ENCODE data around the gene ZBTB17. TPM values are rescaled to one million over a fixed set of nuclear protein-coding genes. Genes with fewer than 3 reads are reported as not detected.
A peak's percentile ranks its signal among the peaks of the same experiment; 100 is the strongest.
"Not testable (repeated sequence)": the region's sequence is repeated elsewhere in the genome, so short reads cannot be mapped to it uniquely, and the experiment has no call there.

ZBTB17 gene
- total and polyA plus RNA-seq, 7 donors: 17.4 to 38.7 (median 24.3) TPM

GRCh38 chr1:15900662-15901279 is 75.1 kb downstream of the ZBTB17 start:
- H3K27ac ChIP-seq: no peak overlapping the region
- DNase-seq: no peak
- H3K27me3 ChIP-seq: no peaks in the 10 kb centered on the region
- WGBS, 2 donors: 87 to 89% methylated on average over 8 of the region's 8 CpGs
- TF ChIP-seq CTCF (IDR thresholded peaks at IDR 0.05) (no peak), POLR2AphosphoS5 (IDR thresholded peaks at IDR 0.05) (no peak), POLR2A (IDR thresholded peaks at IDR 0.05) (no peak), EP300 (IDR thresholded peaks at IDR 0.05) (no peak)
- intact Hi-C loops (cut with DNase I): no loop called here
- H3K9me3 ChIP-seq: no peaks in the 10 kb centered on the region
- no peak overlapping the region for H3K4me3 ChIP-seq
- peaks cover 0 to 9% (median 0%) of the 10 kb centered on the region in 4 donors for H3K36me3 ChIP-seq
- peaks cover 0 to 32% (median 18%) of the 10 kb centered on the region in 4 donors for H3K4me1 ChIP-seq

- H3K27me3 ChIP-seq: no peaks in the 10 kb centered on the region
- intact Hi-C loops (cut with DNase I): loop anchor here (5.0 kb wide), 1 partner anchor 48 kb away; no protein-coding TSS in a partner anchor
- TF ChIP-seq EP300 (IDR thresholded peaks at IDR 0.05): no peak
- TF ChIP-seq CTCF (IDR thresholded peaks at IDR 0.05): no peak
- TF ChIP-seq POLR2A (IDR thresholded peaks at IDR 0.05): no peak
- TF ChIP-seq POLR2AphosphoS5 (IDR thresholded peaks at IDR 0.05): no peak
- H3K4me3 ChIP-seq: no peak overlapping the region
- H3K9me3 ChIP-seq: no peaks in the 10 kb centered on the region
- peaks cover 0 to 47% (median 32%) of the 10 kb centered on the region in 4 donors for H3K4me1 ChIP-seq
- no peak for DNase-seq
- WGBS, 2 donors: 90 to 94% methylated on average over 9 of the region's 9 CpGs
- peak overlapping the region in 1 of 4 donors; percentile 34 for H3K27ac ChIP-seq
- H3K36me3 ChIP-seq: no peaks in the 10 kb centered on the region
These were observed 76.6 kb downstream of the ZBTB17 start for GRCh38 chr1:15899266-15899665.

GRCh38 chr1:15896841-15897610 is 78.9 kb downstream of the ZBTB17 start:
- H3K36me3 ChIP-seq, H3K4me3 ChIP-seq, DNase-seq, H3K9me3 ChIP-seq, H3K27me3 ChIP-seq, H3K27ac ChIP-seq: not testable (repeated sequence)
- peaks cover 0 to 53% (median 50%) of the 10 kb centered on the region in 4 donors for H3K4me1 ChIP-seq
- intact Hi-C loops (cut with DNase I): loop anchor here (5.0 kb wide), 1 partner anchor 50 kb away; no protein-coding TSS in a partner anchor
- 93 to 95% methylated on average over 20 of the region's 20 CpGs for WGBS, 2 donors

- H3K9me3 ChIP-seq: no peaks in the 10 kb centered on the region
- no peaks in the 10 kb centered on the region for H3K27me3 ChIP-seq
- peak overlapping the region; percentile 73 to 79 (median 76) for H3K27ac ChIP-seq
- TF ChIP-seq CTCF (IDR thresholded peaks at IDR 0.05) (no peak), EP300 (IDR thresholded peaks at IDR 0.05) (no peak), POLR2A (IDR thresholded peaks at IDR 0.05) (no peak), POLR2AphosphoS5 (IDR thresholded peaks at IDR 0.05) (peak; percentile 84 to 95 (median 92))
- intact Hi-C loops (cut with DNase I): loop anchor here (5.0 kb wide), 1 partner anchor 52 kb away; no protein-coding TSS in a partner anchor
- peaks cover 0 to 51% (median 50%) of the 10 kb centered on the region in 4 donors for H3K4me1 ChIP-seq
- H3K36me3 ChIP-seq: no peaks in the 10 kb centered on the region
- DNase-seq: no peak
- H3K4me3 ChIP-seq: no peak overlapping the region
These were observed 80.7 kb downstream of the ZBTB17 start for GRCh38 chr1:15895233-15895632.

GRCh38 chr1:15892857-15893599 is 82.9 kb downstream of the ZBTB17 start:
- H3K4me3 ChIP-seq; H3K36me3 ChIP-seq; DNase-seq; H3K9me3 ChIP-seq; H3K27me3 ChIP-seq; intact Hi-C loops (cut with DNase I): not testable (repeated sequence)
- peak in 1 of 4 donors; percentile 11 for TF ChIP-seq POLR2AphosphoS5 (IDR thresholded peaks at IDR 0.05)
- H3K27ac ChIP-seq: peak overlapping the region; percentile 73 to 79 (median 76)
- 72 to 85% methylated on average over 6 of the region's 6 CpGs for WGBS, 2 donors
- H3K4me1 ChIP-seq: peaks cover 0 to 57% (median 48%) of the 10 kb centered on the region in 4 donors

Small RNAs within 50 kb of the gene (small RNA-seq; reads per million reads assigned to genes)
- 0 reads per million in 3 donors for gene AL034555.1
- gene AL355994.1: 0 reads per million in 3 donors
- gene AL355994.5: 0 reads per million in 3 donors

Other genes starting within 250 kb of the ZBTB17 start
- 1 to 10 TPM in 3 of 4 donors, under 1 TPM in 1; 0.36 to 1.8 (median 1.6) TPM for gene SLC25A34, start 239.8 kb downstream of the ZBTB17 start, total RNA-seq
- 10 to 100 TPM in 2 of 3 donors, 1 to 10 TPM in 1; 3.0 to 16.0 (median 12.1) TPM for gene SLC25A34, start 239.8 kb downstream of the ZBTB17 start, polyA plus RNA-seq
- gene TMEM82, start 233.6 kb downstream of the ZBTB17 start, total RNA-seq: under 1 TPM in 1 of 4 donors, not detected in 3; 0.55 TPM
- gene TMEM82, start 233.6 kb downstream of the ZBTB17 start, polyA plus RNA-seq: 10 to 100 TPM in 2 of 3 donors, 1 to 10 TPM in 1; 4.8 to 19.3 (median 17.3) TPM
- 10 to 100 TPM; 28.1 to 53.2 (median 49.8) TPM for gene FBLIM1, start 217.3 kb downstream of the ZBTB17 start, total RNA-seq
- 100 to 1,000 TPM; 107 to 227 (median 175) TPM for gene FBLIM1, start 217.3 kb downstream of the ZBTB17 start, polyA plus RNA-seq
- gene UQCRHL, start 168.5 kb downstream of the ZBTB17 start, total RNA-seq: 1 to 10 TPM in 2 of 4 donors, under 1 TPM in 2; 0.54 to 2.2 (median 1.3) TPM
- 1 to 10 TPM; 3.6 to 4.6 (median 4.0) TPM for gene UQCRHL, start 168.5 kb downstream of the ZBTB17 start, polyA plus RNA-seq
- 10 to 100 TPM; 20.4 to 38.5 (median 22.6) TPM for gene SPEN, start 128.4 kb downstream of the ZBTB17 start, total RNA-seq
- 10 to 100 TPM in 1 of 3 donors, 1 to 10 TPM in 2; 7.4 to 28.3 (median 9.0) TPM for gene SPEN, start 128.4 kb downstream of the ZBTB17 start, polyA plus RNA-seq
- not detected for gene SRARP, start 28.1 kb upstream of the ZBTB17 start, total RNA-seq
- gene SRARP, start 28.1 kb upstream of the ZBTB17 start, polyA plus RNA-seq: under 1 TPM in 1 of 3 donors, not detected in 2; under 0.01 TPM
- gene HSPB7, start 41.9 kb upstream of the ZBTB17 start, total RNA-seq: 100 to 1,000 TPM in 2 of 4 donors, 10 to 100 TPM in 2; 44.4 to 224 (median 86.3) TPM
- 10 to 100 TPM in 1 of 3 donors, 1 to 10 TPM in 2; 6.7 to 22.7 (median 7.2) TPM for gene HSPB7, start 41.9 kb upstream of the ZBTB17 start, polyA plus RNA-seq
- 1 to 10 TPM in 1 of 4 donors, not detected in 3; 1.1 TPM for gene CLCNKA, start 45.9 kb upstream of the ZBTB17 start, total RNA-seq
- under 1 TPM in 1 of 3 donors, not detected in 2; 0.13 TPM for gene CLCNKA, start 45.9 kb upstream of the ZBTB17 start, polyA plus RNA-seq
- gene CLCNKB, start 67.7 kb upstream of the ZBTB17 start, total RNA-seq: under 1 TPM in 3 of 4 donors, not detected in 1; 0.28 to 0.71 (median 0.33) TPM
- gene CLCNKB, start 67.7 kb upstream of the ZBTB17 start, polyA plus RNA-seq: under 1 TPM in 1 of 3 donors, not detected in 2; 0.04 TPM
- under 1 TPM in 1 of 4 donors, not detected in 3; 0.81 TPM for gene FAM131C, start 97.5 kb upstream of the ZBTB17 start, total RNA-seq
- gene FAM131C, start 97.5 kb upstream of the ZBTB17 start, polyA plus RNA-seq: under 1 TPM in 1 of 3 donors, not detected in 2; 0.12 TPM
- gene EPHA2, start 180.0 kb upstream of the ZBTB17 start, total RNA-seq: 1 to 10 TPM; 3.3 to 6.4 (median 4.9) TPM
- 10 to 100 TPM in 1 of 3 donors, 1 to 10 TPM in 2; 6.0 to 24.7 (median 9.9) TPM for gene EPHA2, start 180.0 kb upstream of the ZBTB17 start, polyA plus RNA-seq
- gene ARHGEF19, start 236.6 kb upstream of the ZBTB17 start, total RNA-seq: 1 to 10 TPM in 3 of 4 donors, not detected in 1; 2.5 to 4.4 (median 3.6) TPM
- gene ARHGEF19, start 236.6 kb upstream of the ZBTB17 start, polyA plus RNA-seq: 10 to 100 TPM in 1 of 3 donors, 1 to 10 TPM in 2; 2.5 to 10.8 (median 7.2) TPM

Measured in sigmoid colon (tissue), 7 donors.